Stimulated activated memory B cell treated with anti-CD40 and anti-IgM and Interleukin-4, amounts not matched to agents 10 μg/mL and 1 μg/mL and 100 μg/mL, for 72 hours (primary cell): ENCODE data around the gene PRR5.

Experiments
- ATAC-seq: fragments of 150-1000 bp; cut with Tn5 transposase; 2 replicates; pipeline ENCODE4 v1.10.0; 2021
- H3K27ac Mint-ChIP-seq: one replicate; pipeline ENCODE4 v1.8.0; 2022; ENCODE audit warnings: mild to moderate bottlenecking, mixed read lengths
- H3K27me3 Mint-ChIP-seq: one replicate; pipeline ENCODE4 v1.8.0; 2022; ENCODE audit warnings: mixed read lengths
- H3K36me3 Mint-ChIP-seq: one replicate; pipeline ENCODE4 v1.8.0; 2022; ENCODE audit warnings: mixed read lengths
- H3K4me1 Mint-ChIP-seq: one replicate; pipeline ENCODE4 v1.8.0; 2022; ENCODE audit warnings: mixed read lengths
- H3K4me3 Mint-ChIP-seq: one replicate; pipeline ENCODE4 v1.8.0; 2022; ENCODE audit warnings: mild to moderate bottlenecking, moderate library complexity, mixed read lengths
- H3K9me3 Mint-ChIP-seq: one replicate; pipeline ENCODE4 v1.8.0; 2022; ENCODE audit warnings: mixed read lengths

Gene PRR5

DNA sequence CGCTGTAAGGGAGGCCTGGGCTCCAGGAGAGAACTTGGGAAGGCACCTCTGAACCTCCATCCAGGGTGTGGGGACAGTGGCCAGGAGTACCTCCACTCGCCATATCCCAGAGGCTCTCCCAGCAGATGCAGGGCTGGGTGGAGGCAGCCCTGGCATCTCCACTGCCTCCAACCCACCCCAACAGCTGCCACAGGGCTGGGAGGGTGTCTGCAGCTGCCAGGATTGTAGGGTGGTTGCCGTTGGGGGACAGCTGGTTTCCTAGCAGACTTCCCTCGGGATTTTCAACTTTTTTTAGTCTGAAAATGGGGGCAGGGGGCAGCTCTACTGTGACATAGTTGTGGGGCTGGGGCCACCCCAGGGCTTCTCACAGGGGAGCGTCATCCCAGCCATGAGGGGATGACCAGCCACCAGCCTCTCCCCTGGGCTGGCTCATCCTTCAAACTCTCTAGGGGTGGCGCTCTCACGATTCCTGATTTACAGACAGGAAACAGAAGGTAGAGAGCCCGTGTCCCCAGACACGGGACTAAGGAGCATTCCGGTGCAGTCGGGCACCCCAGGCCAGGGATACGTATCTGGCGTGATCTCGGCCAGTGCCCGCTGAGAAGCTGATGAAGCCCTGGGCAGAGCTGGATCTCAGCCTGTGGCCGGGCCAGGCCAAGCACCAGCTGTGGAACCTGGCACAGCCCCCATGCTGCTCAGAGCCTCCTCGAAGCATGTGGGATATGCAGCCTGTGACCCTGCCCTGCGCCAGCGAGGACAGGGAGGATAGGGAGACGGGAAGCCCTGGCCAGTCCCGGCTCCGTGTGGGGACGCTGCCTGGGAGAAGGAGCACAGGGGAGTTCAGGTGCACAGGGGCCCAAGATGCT, 9.9 kb downstream of the PRR5 start:
- Mint-ChIP-seq H3K9me3 (no peaks in the 10 kb centered on the region), H3K27me3 (no peaks in the 10 kb centered on the region), H3K36me3 (no peaks in the 10 kb centered on the region), H3K4me1 (peaks cover 44% of the 10 kb centered on the region), H3K4me3 (no peak overlapping the region), H3K27ac (peak overlapping the region; percentile 81)
- no peak for ATAC-seq

DNA sequence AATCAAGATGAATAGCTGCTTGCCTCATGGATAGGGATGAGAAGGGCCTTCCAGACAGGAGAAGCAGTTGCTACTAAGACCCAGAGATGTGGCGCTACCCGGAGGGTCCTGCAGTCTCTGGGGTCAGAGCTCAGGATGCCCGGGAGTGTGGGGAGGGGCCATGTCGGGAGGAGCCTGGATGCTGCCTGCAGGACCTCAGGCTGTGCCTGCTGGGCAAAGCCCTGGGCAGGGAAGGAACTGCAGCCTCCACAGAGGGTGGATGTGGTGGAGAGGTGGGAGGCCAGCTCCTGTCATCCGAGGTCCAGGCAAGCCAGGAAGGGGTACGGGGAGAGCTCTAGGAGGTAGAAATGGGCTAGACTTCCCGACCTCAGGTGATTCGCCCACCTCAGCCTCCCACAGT, 11.0 kb downstream of the PRR5 start:
- no peaks in the 10 kb centered on the region for H3K9me3 Mint-ChIP-seq
- no peaks in the 10 kb centered on the region for H3K36me3 Mint-ChIP-seq
- ATAC-seq: no peak
- H3K4me1 Mint-ChIP-seq: peaks cover 45% of the 10 kb centered on the region
- H3K4me3 Mint-ChIP-seq: no peak overlapping the region
- H3K27ac Mint-ChIP-seq: peak overlapping the region; percentile 81
- H3K27me3 Mint-ChIP-seq: no peaks in the 10 kb centered on the region

DNA sequence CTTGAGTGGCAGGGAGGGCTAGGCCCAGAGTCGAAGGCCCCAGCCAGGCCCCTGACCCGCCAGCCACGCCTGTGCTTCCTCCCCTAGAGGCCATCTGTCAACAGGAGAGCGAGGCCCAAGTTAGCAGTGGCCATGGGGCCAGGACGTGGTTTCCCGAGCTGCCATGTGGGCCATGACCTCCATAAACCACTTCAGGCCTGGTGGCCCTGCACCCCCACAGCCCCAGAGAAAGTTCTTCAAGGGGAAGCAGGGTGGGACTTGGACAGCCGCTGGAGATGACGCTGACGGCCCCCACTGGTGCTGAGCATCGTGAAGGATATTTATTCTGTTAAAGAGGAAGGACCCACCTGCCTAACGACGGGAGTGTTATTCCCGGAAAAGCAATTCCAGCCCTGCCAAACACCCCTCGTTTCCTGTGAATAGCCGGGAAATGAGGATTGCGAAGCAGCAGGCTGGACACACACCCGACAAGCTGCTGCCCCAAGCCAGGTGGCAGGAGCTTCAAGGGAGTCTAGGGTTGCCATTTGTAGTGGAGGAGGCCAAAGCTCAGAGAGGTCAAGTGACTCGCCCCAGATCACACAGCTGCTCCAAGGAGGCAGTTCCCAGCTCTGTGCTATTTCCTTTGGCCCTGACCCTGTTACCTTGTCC, 12.8 kb downstream of the PRR5 start:
- no peak for ATAC-seq
- peaks cover 54% of the 10 kb centered on the region for H3K4me1 Mint-ChIP-seq
- no peak overlapping the region for H3K4me3 Mint-ChIP-seq
- no peaks in the 10 kb centered on the region for H3K9me3 Mint-ChIP-seq
- no peaks in the 10 kb centered on the region for H3K36me3 Mint-ChIP-seq
- no peaks in the 10 kb centered on the region for H3K27me3 Mint-ChIP-seq
- no peak overlapping the region for H3K27ac Mint-ChIP-seq

DNA sequence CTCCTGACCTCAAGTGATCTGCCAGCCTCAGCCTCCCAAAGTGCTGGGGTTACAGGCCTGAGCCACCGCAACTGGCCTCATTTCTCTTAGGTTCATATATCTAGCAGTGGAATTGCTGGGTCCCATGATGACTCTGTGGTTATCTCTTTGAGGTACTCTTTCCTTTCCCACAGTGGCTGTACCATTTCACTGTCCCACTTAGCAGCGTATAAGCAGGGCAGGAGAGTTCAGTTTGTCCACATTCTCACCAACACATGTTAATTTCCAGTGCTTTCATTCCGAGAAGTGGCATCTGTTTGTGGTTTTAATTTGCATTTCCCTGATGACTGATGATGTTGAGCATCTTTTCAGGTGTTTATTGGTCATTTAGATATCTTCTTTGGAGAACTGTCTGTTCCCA, 16.4 kb downstream of the PRR5 start:
- no peaks in the 10 kb centered on the region for H3K27me3 Mint-ChIP-seq
- H3K4me3 Mint-ChIP-seq: no peak overlapping the region
- peaks cover 37% of the 10 kb centered on the region for H3K4me1 Mint-ChIP-seq
- no peaks in the 10 kb centered on the region for H3K9me3 Mint-ChIP-seq
- H3K36me3 Mint-ChIP-seq: no peaks in the 10 kb centered on the region
- H3K27ac Mint-ChIP-seq: peak overlapping the region; percentile 10
- peak; percentile 70 for ATAC-seq

DNA sequence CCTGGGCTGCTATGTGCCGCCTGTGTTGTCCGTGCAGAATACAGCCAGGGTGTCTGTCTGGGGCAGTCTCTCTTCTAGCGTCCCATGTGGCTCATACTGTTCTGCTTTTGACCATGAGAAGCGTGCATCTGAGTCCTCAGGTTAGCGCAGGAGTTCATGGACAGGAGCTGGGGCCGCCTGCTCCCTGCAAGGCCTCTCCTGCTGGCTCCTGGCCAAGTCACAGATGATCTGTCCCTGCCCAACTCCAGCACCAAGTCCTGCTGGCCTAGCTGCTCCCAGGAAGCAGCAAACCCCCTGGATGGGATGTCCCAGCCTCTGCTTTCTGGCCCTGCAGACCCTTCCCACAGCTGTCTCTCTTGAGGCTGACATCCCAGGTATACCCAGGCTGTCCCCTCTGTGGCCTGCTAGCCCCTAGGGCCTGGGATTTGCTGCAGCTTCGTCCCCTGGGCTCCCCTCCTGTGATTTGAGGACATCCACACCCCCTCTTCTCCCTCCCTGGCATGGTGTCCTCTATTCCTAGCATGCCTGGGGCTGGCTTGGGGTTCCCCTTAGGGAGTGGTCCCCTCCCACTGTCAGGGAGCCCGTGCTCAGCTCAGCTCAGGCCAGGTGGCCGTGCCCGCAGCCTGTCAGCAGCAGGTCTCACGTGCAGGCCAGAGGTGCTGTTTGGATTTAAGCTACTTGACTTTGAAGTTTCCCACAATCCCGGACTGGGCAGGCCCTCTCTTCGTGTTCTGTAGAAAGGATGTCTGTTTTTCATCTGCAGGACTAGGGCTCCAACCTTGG, 17.8 kb downstream of the PRR5 start:
- no peak for ATAC-seq
- H3K9me3 Mint-ChIP-seq: no peaks in the 10 kb centered on the region
- H3K27me3 Mint-ChIP-seq: no peaks in the 10 kb centered on the region
- H3K4me1 Mint-ChIP-seq: peaks cover 37% of the 10 kb centered on the region
- no peak overlapping the region for H3K4me3 Mint-ChIP-seq
- H3K36me3 Mint-ChIP-seq: peaks cover 5% of the 10 kb centered on the region
- H3K27ac Mint-ChIP-seq: peak overlapping the region; percentile 12

DNA sequence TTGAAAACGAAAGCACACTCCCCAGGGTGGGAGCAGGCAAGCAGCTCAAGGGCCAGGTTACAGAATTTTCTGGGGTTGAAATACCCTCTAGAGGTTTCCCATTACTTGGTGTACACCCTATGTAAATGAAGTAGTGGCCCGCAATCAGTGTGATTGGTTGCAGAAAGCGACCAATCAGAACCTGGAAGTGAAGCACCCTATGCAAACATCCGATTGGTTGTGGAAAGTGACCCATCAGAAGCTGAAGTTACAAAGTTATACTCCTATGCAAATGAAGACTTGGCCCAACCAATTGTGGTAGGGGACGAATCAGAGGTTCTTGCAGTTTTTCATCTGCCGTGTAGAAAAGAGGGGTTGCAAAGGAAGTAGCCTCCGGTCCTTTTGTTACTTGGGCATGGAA, 19.2 kb downstream of the PRR5 start:
- no peaks in the 10 kb centered on the region for H3K9me3 Mint-ChIP-seq
- H3K4me1 Mint-ChIP-seq: peaks cover 37% of the 10 kb centered on the region
- no peak overlapping the region for H3K4me3 Mint-ChIP-seq
- no peaks in the 10 kb centered on the region for H3K27me3 Mint-ChIP-seq
- H3K27ac Mint-ChIP-seq: no peak overlapping the region
- no peak for ATAC-seq
- peaks cover 16% of the 10 kb centered on the region for H3K36me3 Mint-ChIP-seq

DNA sequence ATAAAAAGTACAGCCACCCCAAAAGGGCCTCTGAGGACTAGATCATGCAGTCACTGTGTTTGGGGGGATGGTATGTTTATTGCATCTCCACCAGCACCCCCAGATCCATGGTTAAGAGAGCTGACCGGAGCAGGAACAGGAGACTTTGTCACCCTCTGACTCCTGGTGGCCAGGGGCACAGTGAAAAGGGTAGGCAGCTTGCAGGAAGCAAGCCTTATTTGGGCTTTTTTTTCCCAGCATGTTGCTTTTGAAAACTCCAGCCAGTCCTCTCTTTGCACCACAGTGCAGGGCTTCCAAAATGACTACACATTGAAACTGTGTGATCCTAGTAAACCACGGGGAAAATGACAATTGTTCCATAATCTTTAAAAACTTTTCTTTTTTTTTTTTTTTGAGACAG, 20.6 kb downstream of the PRR5 start:
- Mint-ChIP-seq H3K27ac (no peak overlapping the region), H3K4me3 (no peak overlapping the region), H3K36me3 (peaks cover 16% of the 10 kb centered on the region), H3K27me3 (no peaks in the 10 kb centered on the region), H3K4me1 (peaks cover 34% of the 10 kb centered on the region), H3K9me3 (no peaks in the 10 kb centered on the region)
- ATAC-seq: no peak

DNA sequence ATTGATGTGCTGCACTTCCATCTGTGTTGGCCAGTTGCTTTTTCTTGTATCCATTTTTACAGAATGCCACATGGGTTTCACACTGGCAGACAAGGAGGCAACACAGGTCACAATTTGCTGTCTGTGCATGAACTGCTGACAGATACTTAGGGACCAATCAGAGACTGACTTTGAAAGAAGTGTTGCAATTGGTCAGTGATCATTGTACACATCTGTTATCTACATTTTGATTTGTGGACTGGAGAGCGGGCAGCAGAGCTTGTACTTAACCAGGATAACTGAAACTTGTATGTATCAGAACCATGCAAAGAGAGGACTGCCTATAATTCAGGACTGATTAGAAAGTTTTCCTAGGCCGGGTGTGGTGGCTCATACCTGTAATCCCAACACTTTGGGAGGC, 21.8 kb downstream of the PRR5 start:
- Mint-ChIP-seq H3K27ac (no peak overlapping the region), H3K4me3 (no peak overlapping the region), H3K27me3 (no peaks in the 10 kb centered on the region), H3K9me3 (no peaks in the 10 kb centered on the region), H3K36me3 (peaks cover 16% of the 10 kb centered on the region), H3K4me1 (peaks cover 22% of the 10 kb centered on the region)
- no peak for ATAC-seq

DNA sequence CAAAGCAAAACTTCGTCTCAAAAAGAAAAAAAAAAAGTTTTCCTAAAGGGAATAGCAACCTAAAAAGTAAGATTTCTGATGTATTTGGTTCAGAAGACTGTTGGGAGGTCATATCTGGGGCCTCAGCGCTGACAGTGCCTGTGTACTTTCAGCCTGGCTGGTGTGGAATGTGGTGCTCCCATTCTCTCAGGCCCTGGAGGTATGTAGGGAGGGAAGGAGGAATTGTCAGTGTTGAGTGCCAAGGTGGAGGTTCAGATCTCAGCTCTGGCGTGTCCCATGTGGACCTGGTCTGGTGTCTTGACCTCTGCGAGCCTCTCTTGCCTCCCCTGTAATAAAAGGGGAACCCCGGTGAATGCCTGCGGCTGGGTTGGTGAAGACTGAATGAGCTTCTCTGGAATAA, 22.4 kb downstream of the PRR5 start:
- Mint-ChIP-seq H3K4me3 (no peak overlapping the region), H3K36me3 (peaks cover 16% of the 10 kb centered on the region), H3K27ac (no peak overlapping the region), H3K27me3 (no peaks in the 10 kb centered on the region), H3K9me3 (no peaks in the 10 kb centered on the region), H3K4me1 (peaks cover 16% of the 10 kb centered on the region)
- no peak for ATAC-seq

DNA sequence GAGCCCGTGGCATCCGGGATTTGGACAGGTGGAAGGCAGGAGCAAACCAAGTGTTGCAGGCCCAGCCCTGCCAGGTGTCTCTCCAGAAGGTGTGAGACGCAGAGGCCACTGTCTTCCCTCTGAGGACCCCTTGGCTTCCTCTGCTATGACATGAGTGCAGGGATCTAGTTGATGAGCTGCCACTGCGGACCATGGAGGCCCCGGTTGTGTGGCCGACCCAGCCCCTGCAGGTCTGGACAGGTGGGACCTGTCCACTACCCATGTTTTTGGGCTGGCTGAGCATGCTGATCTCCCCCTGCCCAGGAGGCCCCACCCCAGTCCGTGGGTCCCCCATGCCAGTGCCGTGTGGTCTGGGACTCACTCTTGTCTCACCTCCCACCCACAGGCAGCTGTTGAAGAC, 22.9 kb downstream of the PRR5 start:
- no peak overlapping the region for H3K27ac Mint-ChIP-seq
- H3K4me3 Mint-ChIP-seq: no peak overlapping the region
- no peaks in the 10 kb centered on the region for H3K27me3 Mint-ChIP-seq
- H3K36me3 Mint-ChIP-seq: peaks cover 16% of the 10 kb centered on the region
- no peak for ATAC-seq
- no peaks in the 10 kb centered on the region for H3K9me3 Mint-ChIP-seq
- peaks cover 11% of the 10 kb centered on the region for H3K4me1 Mint-ChIP-seq

DNA sequence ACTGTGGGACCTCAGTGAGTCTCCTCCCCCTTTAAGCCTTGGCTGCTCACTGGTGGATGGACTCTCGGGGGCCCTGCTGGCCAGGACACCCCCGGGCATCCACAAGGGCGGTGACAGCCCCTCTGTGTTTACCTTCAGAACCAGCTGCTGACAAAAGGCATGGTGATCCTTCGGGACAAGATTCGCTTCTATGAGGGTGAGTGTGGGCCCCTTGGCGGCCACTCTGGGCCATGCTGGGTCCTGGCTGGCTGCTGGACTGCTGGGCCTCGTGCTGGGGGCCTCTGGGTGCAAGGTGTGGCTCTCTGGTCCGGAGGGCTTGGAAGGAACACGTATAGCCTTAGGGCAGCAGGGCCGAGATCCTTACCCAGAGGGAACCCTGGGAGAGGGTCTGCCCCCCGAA, 24.4 kb downstream of the PRR5 start:
- no peak for ATAC-seq
- Mint-ChIP-seq H3K9me3 (no peaks in the 10 kb centered on the region), H3K4me1 (no peaks in the 10 kb centered on the region), H3K27me3 (no peaks in the 10 kb centered on the region), H3K27ac (no peak overlapping the region), H3K36me3 (peaks cover 16% of the 10 kb centered on the region), H3K4me3 (no peak overlapping the region)

DNA sequence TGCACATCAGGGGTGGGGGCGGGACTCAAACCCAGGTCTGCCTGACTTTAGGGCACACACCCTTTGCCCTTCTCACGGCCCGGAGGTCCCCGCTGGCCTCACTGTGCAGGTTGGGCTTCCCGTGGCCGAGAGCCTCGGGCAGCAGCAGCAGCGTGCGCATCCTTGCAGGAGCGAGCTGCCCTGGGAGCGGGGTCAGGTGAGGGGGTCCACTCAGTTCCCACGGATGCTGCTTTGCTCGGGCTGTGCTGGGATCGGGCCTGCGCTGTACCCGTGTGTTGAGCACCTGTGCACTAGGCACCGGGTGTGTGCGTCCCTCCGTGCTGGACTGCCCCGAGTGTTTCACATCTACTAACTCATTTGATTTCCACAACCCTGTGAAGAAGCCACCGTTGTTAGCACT, 25.1 kb downstream of the PRR5 start:
- H3K27ac Mint-ChIP-seq: no peak overlapping the region

DNA sequence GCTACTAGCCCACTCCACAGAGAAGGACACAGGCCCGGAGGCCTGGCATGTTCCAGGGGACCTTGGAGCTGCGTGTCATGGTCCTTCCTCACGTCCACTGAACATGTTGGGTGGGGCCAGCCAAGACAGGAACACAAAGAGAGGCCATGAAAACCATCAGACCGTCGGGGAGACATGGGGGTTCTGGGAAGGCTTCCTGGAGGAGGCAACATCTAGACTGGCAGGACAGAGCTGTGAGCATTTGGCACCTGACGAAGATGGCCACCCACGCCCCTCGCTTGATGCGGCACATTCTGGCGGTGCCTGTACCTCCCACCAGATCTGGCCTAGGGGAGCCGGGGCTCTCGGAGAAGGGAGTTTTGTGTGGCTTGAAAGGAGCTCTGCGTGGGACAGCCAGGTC, 25.7 kb downstream of the PRR5 start:
- Mint-ChIP-seq H3K9me3 (peaks cover 2% of the 10 kb centered on the region), H3K36me3 (peaks cover 16% of the 10 kb centered on the region), H3K27ac (no peak overlapping the region), H3K4me1 (no peaks in the 10 kb centered on the region), H3K4me3 (no peak overlapping the region), H3K27me3 (no peaks in the 10 kb centered on the region)
- no peak for ATAC-seq

More for the DNA sequence above, 25.1 kb downstream of the PRR5 start:
- Mint-ChIP-seq H3K36me3 (peaks cover 16% of the 10 kb centered on the region), H3K9me3 (no peaks in the 10 kb centered on the region), H3K27me3 (no peaks in the 10 kb centered on the region), H3K4me3 (no peak overlapping the region), H3K4me1 (no peaks in the 10 kb centered on the region)
- no peak for ATAC-seq

DNA sequence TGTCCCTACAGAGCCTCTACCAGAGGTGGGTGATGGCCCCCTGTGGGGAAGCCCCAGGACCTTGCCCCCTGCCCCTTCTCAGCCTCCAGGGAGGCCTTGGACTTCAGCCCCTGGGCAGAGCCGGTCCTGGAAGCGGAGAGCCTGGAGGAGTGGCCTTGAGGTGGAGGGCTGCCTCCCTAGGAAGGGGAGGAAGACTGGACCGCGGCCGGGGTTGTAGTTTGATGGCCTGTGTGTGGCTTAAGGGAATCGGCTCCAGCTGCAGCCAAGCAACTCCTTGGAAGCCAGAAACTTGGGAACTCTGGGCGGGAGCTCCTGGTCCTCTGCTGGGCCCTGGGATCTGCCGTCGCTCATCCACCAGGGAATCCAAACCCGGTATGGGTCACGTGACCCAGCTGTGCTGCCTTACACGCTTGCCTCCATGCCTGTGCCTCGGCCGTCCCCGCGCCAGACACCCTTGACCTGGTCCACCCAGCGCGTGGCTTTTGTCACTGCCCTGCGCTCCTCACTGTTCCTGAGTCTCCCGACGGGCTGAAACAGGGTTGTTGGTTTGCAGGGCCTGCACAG, 26.8 kb downstream of the PRR5 start:
- peaks cover 16% of the 10 kb centered on the region for H3K36me3 Mint-ChIP-seq
- no peak for ATAC-seq
- peaks cover 3% of the 10 kb centered on the region for H3K9me3 Mint-ChIP-seq
- H3K4me1 Mint-ChIP-seq: no peaks in the 10 kb centered on the region
- H3K27me3 Mint-ChIP-seq: no peaks in the 10 kb centered on the region
- H3K4me3 Mint-ChIP-seq: no peak overlapping the region
- H3K27ac Mint-ChIP-seq: no peak overlapping the region

DNA sequence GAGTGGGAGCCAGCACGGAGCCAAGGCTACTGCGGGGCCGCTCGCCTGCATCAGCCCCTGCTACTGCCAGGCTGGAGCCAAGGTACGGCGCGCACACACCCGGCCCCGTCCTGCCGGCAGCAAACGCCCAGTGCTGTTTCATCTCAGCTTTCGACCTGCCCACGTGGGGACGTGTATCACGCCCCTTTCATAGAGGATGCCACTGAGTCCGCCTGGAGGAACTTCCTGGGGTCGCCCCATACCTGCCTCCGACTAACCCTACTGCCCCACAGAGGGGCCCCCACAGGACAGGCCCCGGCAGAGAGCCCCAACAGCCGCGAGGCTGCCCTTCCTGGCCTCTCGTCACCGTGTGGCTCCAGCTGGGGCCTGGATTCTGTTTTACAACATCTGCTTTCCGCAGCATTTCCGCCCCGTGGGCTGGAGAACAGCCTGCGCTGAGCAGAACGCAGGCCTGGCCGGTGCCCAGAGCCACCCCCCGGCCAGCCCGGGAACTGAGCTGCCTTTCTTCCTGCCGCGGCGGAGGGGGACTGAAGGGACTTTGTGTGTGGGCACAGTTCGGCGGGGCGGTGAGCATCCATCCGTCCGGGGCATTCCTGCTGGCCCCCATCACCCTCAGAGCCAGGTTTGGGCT, 27.5 kb downstream of the PRR5 start:
- no peaks in the 10 kb centered on the region for H3K27me3 Mint-ChIP-seq
- H3K9me3 Mint-ChIP-seq: peaks cover 3% of the 10 kb centered on the region
- H3K27ac Mint-ChIP-seq: no peak overlapping the region
- no peak overlapping the region for H3K4me3 Mint-ChIP-seq
- no peaks in the 10 kb centered on the region for H3K4me1 Mint-ChIP-seq
- H3K36me3 Mint-ChIP-seq: peaks cover 13% of the 10 kb centered on the region
- peak; percentile 46 for ATAC-seq
